Measurements from ENCODE around the gene FASTK. TPM values are rescaled to one million over a fixed set of nuclear protein-coding genes. Genes with fewer than 3 reads are reported as not detected.

The FASTK gene
- total RNA-seq, 1 donor, result 86.0 TPM

DNA sequence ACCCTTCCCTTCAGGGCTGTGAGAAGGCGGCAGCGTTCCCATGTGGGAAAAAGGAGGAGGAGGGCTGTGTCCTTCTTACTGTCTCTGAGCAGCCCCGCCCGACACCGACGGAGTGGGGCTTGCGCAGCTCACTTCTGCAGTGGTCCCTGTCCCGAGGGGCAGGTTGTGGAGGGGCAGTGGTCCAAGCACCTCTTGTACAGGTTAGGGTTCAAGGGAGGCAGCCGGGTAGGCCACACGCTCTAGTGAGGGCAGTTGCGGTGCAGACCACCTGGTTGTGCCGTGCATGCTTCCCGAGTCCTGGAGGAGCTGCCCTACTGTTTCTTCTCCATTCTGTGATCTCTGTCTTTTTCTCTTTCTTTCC lies 38.4 kb upstream of the FASTK start:
- no peak for DNase-seq (ENCODE audit: low read depth)
- no peak overlapping the region for H3K4me3 ChIP-seq (ENCODE audit: low read depth, low read length)
- TF ChIP-seq CTCF (IDR thresholded peaks at IDR 0.05; ENCODE audit: insufficient read depth, low read length), result no peak

GRCh38 chr7:151118108-151119054 lies 37.8 kb upstream of the FASTK start:
- TF ChIP-seq CTCF (IDR thresholded peaks at IDR 0.05; ENCODE audit: insufficient read depth, low read length), result no peak
- no peak for DNase-seq (ENCODE audit: low read depth)
- no peak overlapping the region for H3K4me3 ChIP-seq (ENCODE audit: low read depth, low read length)

DNA sequence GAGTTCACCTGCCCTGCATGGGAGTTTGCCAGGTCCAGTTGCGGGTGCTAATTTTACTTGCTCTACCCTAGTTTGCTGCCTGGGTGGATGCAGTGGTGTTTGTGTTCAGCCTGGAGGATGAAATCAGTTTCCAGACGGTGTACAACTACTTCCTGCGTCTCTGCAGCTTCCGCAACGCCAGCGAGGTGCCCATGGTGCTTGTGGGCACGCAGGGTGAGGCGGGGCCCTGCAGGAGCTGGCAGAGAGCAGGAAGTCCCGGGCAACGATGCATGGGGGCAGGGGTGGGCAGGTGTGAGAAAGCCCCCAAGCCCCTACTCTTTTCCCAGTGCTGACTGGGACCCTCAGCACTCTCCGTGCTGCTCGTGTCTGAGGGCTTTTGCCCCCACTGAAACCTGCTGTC lies 37.0 kb upstream of the FASTK start:
- DNase-seq (ENCODE audit: low read depth), result no peak
- no peak for TF ChIP-seq CTCF (IDR thresholded peaks at IDR 0.05; ENCODE audit: insufficient read depth, low read length)
- no peak overlapping the region for H3K4me3 ChIP-seq (ENCODE audit: low read depth, low read length)

GRCh38 chr7:151116603-151117440 lies 36.2 kb upstream of the FASTK start:
- H3K4me3 ChIP-seq (ENCODE audit: low read depth, low read length), result no peak overlapping the region
- DNase-seq (ENCODE audit: low read depth), result no peak
- TF ChIP-seq CTCF (IDR thresholded peaks at IDR 0.05; ENCODE audit: insufficient read depth, low read length), result no peak

GRCh38 chr7:151115836-151116418 lies 35.3 kb upstream of the FASTK start:
- TF ChIP-seq CTCF (IDR thresholded peaks at IDR 0.05; ENCODE audit: insufficient read depth, low read length), result no peak
- no peak for DNase-seq (ENCODE audit: low read depth)
- H3K4me3 ChIP-seq (ENCODE audit: low read depth, low read length), result no peak overlapping the region

GRCh38 chr7:151115121-151115835 lies 34.7 kb upstream of the FASTK start:
- TF ChIP-seq CTCF (IDR thresholded peaks at IDR 0.05; ENCODE audit: insufficient read depth, low read length), result no peak
- no peak overlapping the region for H3K4me3 ChIP-seq (ENCODE audit: low read depth, low read length)
- no peak for DNase-seq (ENCODE audit: low read depth)

Measured in fibroblast of the aortic adventitia (primary cell).